GM19193 (cell line): ENCODE data around the gene PGLYRP2.
A peak's percentile ranks its signal among the peaks of the same experiment; 100 is the strongest.

Experiments used
- POLR2A ChIP-seq: IDR thresholded peaks from 4 replicates; pipeline ENCODE4 v1.6.1; 2011; ENCODE audit not compliant: insufficient read depth, insufficient read length; ENCODE audit errors: extremely low read depth

PGLYRP2 gene

GRCh38 chr19:15464394-15465385, 14.6 kb downstream of the PGLYRP2 start, which contains the start of gene RASAL3:
Gene RASAL3 (minus strand): TSS chr19:15464544. CDS start chr19:15464358, 186 bp downstream.
- peak; percentile 61 for TF ChIP-seq POLR2A

- TF ChIP-seq POLR2A: peak; percentile 56
These were observed 15.4 kb downstream of the PGLYRP2 start for GRCh38 chr19:15463861-15464371.

- TF ChIP-seq POLR2A: no peak
These were observed 17.6 kb downstream of the PGLYRP2 start for GRCh38 chr19:15461694-15462093.

GRCh38 chr19:15457701-15458484, 21.4 kb downstream of the PGLYRP2 start:
- TF ChIP-seq POLR2A: no peak

- TF ChIP-seq POLR2A: no peak
These were observed 22.2 kb downstream of the PGLYRP2 start for GRCh38 chr19:15456871-15457700.

GRCh38 chr19:15456441-15456840, 22.9 kb downstream of the PGLYRP2 start:
- no peak for TF ChIP-seq POLR2A

GRCh38 chr19:15455996-15456395, 23.3 kb downstream of the PGLYRP2 start:
- no peak for TF ChIP-seq POLR2A

GRCh38 chr19:15453906-15454860, 25.1 kb downstream of the PGLYRP2 start:
- no peak for TF ChIP-seq POLR2A

- no peak for TF ChIP-seq POLR2A
These were observed 26.2 kb downstream of the PGLYRP2 start for GRCh38 chr19:15453091-15453578.

- no peak for TF ChIP-seq POLR2A
These were observed 26.9 kb downstream of the PGLYRP2 start for GRCh38 chr19:15452111-15453047.

- TF ChIP-seq POLR2A: no peak
These were observed 28.8 kb downstream of the PGLYRP2 start for GRCh38 chr19:15450528-15450890.
